ENCODE measurements around the gene ZNF597. TPM values are rescaled to one million over a fixed set of nuclear protein-coding genes. Genes with fewer than 3 reads are reported as not detected.

ZNF597 gene
- total RNA-seq, 4 donors from 2014 or later: 2.1 to 3.2 (median 2.5) TPM

DNA sequence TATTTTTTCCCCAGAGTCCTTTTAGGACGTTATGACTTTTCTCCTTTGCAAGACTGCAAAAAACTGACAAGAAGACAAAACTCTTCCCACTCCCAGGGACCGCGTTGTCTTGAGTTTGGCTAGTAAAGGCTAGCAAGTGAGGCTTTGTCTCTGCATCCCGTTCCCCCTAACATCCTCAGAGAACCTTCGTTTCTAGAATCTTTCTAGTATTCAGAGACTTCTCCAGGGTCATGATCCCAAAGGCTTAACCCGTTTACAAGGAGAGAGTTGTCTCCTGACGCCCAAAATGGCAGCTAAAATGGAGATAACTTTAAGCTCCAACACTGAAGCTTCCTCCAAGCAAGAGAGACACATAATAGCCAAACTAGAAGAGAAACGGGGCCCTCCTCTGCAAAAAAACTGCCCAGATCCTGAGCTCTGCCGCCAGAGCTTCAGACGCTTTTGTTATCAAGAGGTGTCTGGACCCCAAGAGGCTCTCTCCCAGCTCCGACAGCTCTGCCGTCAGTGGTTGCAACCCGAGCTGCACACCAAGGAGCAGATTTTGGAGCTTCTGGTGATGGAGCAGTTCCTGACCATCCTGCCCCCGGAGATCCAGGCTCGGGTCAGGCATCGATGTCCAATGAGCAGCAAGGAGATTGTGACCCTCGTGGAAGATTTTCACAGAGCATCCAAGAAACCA is 41.4 kb downstream of the ZNF597 start:
- TF ChIP-seq POLR2A (IDR thresholded peaks at IDR 0.05): no peak
- peak overlapping the region; percentile 59 for H3K4me3 ChIP-seq (ENCODE audit: low read depth, poor library complexity, severe bottlenecking)
- 30 to 37% methylated on average over 17 of the region's 17 CpGs for WGBS, 2 donors
- no peak for DNase-seq (ENCODE audit: low spot score in 2 of 2)
- intact Hi-C loops (cut with DNase I; ENCODE audit: low total_unique reads): loop anchor here (10.0 kb wide), 1 partner anchor 97 kb away; the partner anchor contains the start of genes TIGD7 and ZNF75A

DNA sequence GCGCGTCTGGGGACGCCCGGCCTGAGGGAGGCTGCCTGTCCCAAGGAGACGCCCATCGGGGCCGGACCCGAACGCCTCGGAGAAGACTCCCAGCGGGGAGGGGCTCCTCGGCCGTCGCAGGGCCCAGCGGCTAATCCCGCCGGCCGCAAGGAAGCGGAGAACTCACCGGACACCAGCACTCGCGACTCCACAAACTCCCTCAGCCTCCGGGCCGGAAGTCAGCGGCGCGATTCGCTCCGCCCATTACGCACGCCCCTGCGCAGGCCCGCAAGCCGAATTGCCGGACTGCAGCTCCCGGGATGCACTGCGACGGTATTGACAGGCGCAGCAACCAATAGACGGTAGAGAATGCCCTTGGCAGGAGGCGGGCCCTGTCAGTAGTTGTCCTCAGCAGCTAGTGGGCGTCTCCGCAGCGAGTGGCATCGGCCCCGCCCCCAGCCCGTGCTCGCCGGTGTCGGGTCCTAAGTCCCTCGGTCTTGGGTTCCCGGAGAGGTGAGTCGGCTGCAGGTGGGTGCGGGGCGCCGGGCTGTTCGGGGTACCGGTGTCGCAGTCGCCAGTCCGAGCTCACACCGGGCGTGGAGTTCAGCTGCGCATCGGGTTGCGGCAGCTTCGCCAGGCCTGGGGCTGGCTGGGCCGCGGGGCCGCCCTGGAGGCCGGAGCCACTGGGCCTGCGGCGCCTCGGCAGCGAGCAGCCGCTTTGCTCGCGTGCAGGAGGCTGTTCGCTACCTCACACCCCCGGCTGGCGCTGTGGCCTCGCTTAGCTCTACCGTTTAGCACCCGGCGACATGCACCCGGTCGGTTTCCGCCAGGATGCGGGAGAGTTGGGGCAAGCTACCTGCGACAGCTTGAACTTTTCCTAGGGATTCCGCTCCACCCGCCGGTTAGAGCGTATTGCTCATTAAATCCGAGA is 42.3 kb downstream of the ZNF597 start, which contains the start of the genes ZNF174 and ZSCAN32:
ZNF174 (plus strand) TSS at position 437 of the 910 bp plus-strand sequence. CDS start 790 bp downstream, outside the sequence.
ZSCAN32 (minus strand) TSS at position 226 of the 910 bp plus-strand sequence. CDS start 3,447 bp downstream, outside the sequence.
- intact Hi-C loops (cut with DNase I; ENCODE audit: low total_unique reads): loop anchor here (10.0 kb wide), 1 partner anchor 96 kb away; the partner anchor contains the start of genes TIGD7 and ZNF75A
- peak in 1 of 2 donors; percentile 12 for TF ChIP-seq POLR2A (IDR thresholded peaks at IDR 0.05)
- TF ChIP-seq, protein P1, sequence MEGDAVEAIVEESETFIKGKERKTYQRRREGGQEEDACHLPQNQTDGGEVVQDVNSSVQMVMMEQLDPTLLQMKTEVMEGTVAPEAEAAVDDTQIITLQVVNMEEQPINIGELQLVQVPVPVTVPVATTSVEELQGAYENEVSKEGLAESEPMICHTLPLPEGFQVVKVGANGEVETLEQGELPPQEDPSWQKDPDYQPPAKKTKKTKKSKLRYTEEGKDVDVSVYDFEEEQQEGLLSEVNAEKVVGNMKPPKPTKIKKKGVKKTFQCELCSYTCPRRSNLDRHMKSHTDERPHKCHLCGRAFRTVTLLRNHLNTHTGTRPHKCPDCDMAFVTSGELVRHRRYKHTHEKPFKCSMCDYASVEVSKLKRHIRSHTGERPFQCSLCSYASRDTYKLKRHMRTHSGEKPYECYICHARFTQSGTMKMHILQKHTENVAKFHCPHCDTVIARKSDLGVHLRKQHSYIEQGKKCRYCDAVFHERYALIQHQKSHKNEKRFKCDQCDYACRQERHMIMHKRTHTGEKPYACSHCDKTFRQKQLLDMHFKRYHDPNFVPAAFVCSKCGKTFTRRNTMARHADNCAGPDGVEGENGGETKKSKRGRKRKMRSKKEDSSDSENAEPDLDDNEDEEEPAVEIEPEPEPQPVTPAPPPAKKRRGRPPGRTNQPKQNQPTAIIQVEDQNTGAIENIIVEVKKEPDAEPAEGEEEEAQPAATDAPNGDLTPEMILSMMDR (IDR thresholded peaks at IDR 0.05): no peak

DNA sequence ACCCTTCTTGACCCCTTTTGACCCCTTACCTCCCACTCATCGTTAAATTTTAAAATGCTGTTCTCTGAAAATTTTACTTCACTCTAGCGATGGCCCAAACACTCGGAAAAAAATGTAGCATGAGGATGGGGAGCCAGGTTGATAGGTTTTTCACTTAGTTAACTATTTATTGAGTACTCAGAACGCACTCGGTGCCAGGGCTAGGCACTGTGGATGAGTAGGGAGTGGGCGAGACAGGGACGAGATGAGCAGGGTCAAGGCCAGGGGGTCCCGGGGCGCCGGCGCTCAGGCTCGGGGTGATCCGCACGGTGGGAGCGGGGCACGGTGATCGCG is 42.9 kb downstream of the ZNF597 start:
- intact Hi-C loops (cut with DNase I; ENCODE audit: low total_unique reads): loop anchor here (10.0 kb wide), 1 partner anchor 96 kb away; the partner anchor contains the start of genes TIGD7 and ZNF75A
- H3K4me3 ChIP-seq (ENCODE audit: low read depth, poor library complexity, severe bottlenecking): peak overlapping the region; percentile 82
- TF ChIP-seq POLR2A (IDR thresholded peaks at IDR 0.05): no peak
- 0 to 1% methylated on average over 12 to 18 of the region's 18 CpGs for WGBS, 2 donors
- no peak for DNase-seq (ENCODE audit: low spot score in 2 of 2)

More for the DNA sequence above, 42.3 kb downstream of the ZNF597 start, which contains the start of the genes ZNF174 and ZSCAN32:
- 0% methylated on average over 42 to 82 of the region's 95 CpGs for WGBS, 2 donors
- peak; percentile 99 for DNase-seq (ENCODE audit: low spot score in 2 of 2)
- H3K4me3 ChIP-seq (ENCODE audit: low read depth, poor library complexity, severe bottlenecking): peak within 1 kb of the TSS; percentile 82

DNA sequence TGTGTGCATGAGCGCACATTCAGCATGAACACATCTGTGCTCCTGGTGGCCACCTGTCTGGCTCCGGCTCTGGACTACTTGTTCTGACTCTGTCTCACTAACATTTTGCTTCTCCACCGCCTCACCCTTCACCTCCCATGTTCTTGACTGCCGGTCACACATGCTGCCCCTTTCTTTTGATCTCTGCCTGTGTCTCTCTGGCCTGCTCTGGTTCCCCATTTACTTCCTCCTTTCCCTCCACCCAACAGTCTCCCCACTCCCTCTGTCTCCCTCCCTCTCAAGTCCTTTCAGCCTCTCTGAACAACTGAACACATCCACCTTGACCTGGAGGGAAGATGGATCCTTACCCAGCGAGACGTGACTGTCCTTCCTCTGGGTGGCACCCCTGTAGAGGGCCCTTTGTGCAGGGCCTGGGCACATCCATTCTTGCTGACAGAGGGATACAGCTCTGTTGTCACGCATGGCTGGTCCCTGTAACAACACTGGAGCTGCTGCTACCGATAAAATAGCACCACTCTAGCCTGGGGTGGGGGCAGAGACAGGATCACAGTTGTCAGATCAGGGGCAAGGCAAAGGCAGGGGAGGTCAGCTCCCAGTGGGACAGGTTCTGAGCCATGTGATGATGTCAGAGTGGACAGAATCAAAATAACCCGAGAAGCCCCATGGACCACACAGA is 53.5 kb downstream of the ZNF597 start:
- DNase-seq (ENCODE audit: low spot score in 2 of 2): no peak
- intact Hi-C loops (cut with DNase I; ENCODE audit: low total_unique reads): no loop called here
- WGBS, 2 donors: 84 to 85% methylated on average over 9 of the region's 9 CpGs
- no peak overlapping the region for H3K4me3 ChIP-seq (ENCODE audit: low read depth, poor library complexity, severe bottlenecking)
- TF ChIP-seq POLR2A (IDR thresholded peaks at IDR 0.05): no peak
- TF ChIP-seq, protein P1 (IDR thresholded peaks at IDR 0.05): no peak

DNA sequence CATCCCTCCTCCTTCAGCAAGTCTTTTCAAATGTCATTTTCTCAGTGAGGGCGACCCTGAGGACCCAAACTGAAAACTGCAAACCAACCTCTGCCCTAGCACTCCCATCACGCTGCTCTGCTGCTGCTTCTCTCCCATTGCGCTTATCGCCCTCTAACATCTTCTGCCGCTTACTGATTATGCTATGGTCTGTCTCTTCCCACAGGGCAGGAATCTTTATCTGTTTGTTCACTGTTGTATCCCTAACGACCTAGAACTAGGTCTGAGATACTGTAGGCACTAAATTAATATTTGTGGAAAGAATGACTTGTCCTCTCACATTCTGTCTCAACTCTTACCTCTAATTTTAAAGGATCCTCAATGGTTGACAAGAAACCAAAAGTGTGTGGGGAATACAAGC is 55.0 kb downstream of the ZNF597 start:
- TF ChIP-seq, protein P1 (IDR thresholded peaks at IDR 0.05): no peak
- no peak for TF ChIP-seq POLR2A (IDR thresholded peaks at IDR 0.05)
- intact Hi-C loops (cut with DNase I; ENCODE audit: low total_unique reads): no loop called here
- no peak overlapping the region for H3K4me3 ChIP-seq (ENCODE audit: low read depth, poor library complexity, severe bottlenecking)
- WGBS, 2 donors: 98% methylated on average over 6 of the region's 6 CpGs
- no peak for DNase-seq (ENCODE audit: low spot score in 2 of 2)

DNA sequence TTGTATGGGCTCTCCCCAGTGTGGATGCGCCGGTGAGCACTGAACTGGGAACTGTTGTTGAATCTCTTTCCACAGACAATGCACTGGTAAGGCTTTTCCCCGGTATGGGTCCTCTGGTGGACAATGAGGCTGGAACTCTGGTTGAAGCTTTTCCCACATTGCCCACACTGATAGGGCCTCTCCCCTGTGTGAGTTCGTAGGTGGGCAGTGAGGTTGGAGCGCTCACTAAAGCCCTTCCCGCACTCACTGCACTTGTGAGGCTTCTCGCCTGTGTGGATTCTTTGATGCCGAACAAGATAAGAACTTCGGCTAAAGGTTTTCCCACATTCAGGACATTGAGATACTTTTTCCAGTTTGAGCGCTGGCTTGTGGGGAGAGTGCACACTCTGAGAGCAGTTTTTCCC is 60.3 kb downstream of the ZNF597 start:
- no peak overlapping the region for H3K4me3 ChIP-seq (ENCODE audit: low read depth, poor library complexity, severe bottlenecking)
- no peak for DNase-seq (ENCODE audit: low spot score in 2 of 2)
- TF ChIP-seq POLR2A (IDR thresholded peaks at IDR 0.05): no peak
- TF ChIP-seq, protein P1 (IDR thresholded peaks at IDR 0.05): no peak
- intact Hi-C loops (cut with DNase I; ENCODE audit: low total_unique reads): no loop called here
- 96 to 99% methylated on average over 10 of the region's 10 CpGs for WGBS, 2 donors

All from lower leg skin (tissue), 4 donors.